Liver (tissue), 3 donors: Measurements from ENCODE around the gene NEK6.

Experiments
- CTCF ChIP-seq: fragments of 150-350 bp; IDR thresholded peaks from 2 replicates; pipeline ENCODE4 v1.5.1; 2017; ENCODE audit warnings: improper control_type of control experiment, low read depth, low read length; ENCODE audit not compliant: missing input control
- EGR1 ChIP-seq, 2 donors: IDR thresholded peaks; 2 replicates each; pipeline ENCODE4 v1.6.1; 2016 to 2018; ENCODE audit warnings: antibody characterized with exemption in 2 of 2, low read depth in 2 of 2
- FOXA1 ChIP-seq: IDR thresholded peaks from 2 replicates; pipeline ENCODE4 v1.6.1; 2016; ENCODE audit warnings: antibody characterized with exemption
- GABPA ChIP-seq, 2 donors: IDR thresholded peaks in 1 of 2; conservative IDR thresholded peaks in 1 of 2; 2 replicates each; pipeline ENCODE4 v1.6.1; 2016; ENCODE audit warnings: antibody characterized with exemption in 2 of 2, mild to moderate bottlenecking in 1 of 2, moderate library complexity in 1 of 2
- JUND ChIP-seq, 2 donors: IDR thresholded peaks; 2 replicates each; pipeline ENCODE4 v1.6.1; 2016; ENCODE audit warnings: antibody characterized with exemption in 2 of 2
- MAX ChIP-seq: IDR thresholded peaks from 2 replicates; pipeline ENCODE4 v1.6.1; 2016; ENCODE audit warnings: antibody characterized with exemption
- NR2F2 ChIP-seq: IDR thresholded peaks from 2 replicates; pipeline ENCODE4 v1.6.1; 2016; ENCODE audit warnings: antibody characterized with exemption
- RAD21 ChIP-seq, 2 donors: IDR thresholded peaks; 2 replicates each; pipeline ENCODE4 v1.6.1; 2016; ENCODE audit warnings: antibody characterized with exemption in 2 of 2, mild to moderate bottlenecking in 2 of 2
- REST ChIP-seq: IDR thresholded peaks from 2 replicates; pipeline ENCODE4 v1.6.1; 2016; ENCODE audit warnings: antibody characterized with exemption, mild to moderate bottlenecking
- RXRA ChIP-seq, 2 donors: IDR thresholded peaks; 2 replicates each; pipeline ENCODE4 v1.6.1; 2017 to 2018; ENCODE audit warnings: antibody characterized with exemption in 2 of 2, mild to moderate bottlenecking in 1 of 2
- SP1 ChIP-seq: IDR thresholded peaks from 2 replicates; pipeline ENCODE4 v1.6.1; 2018; ENCODE audit warnings: antibody characterized with exemption, mild to moderate bottlenecking
- TAF1 ChIP-seq: conservative IDR thresholded peaks from 2 replicates; pipeline ENCODE4 v1.6.1; 2016; ENCODE audit warnings: antibody characterized with exemption, mild to moderate bottlenecking
- YY1 ChIP-seq: IDR thresholded peaks from 2 replicates; pipeline ENCODE4 v1.6.1; 2016; ENCODE audit warnings: antibody characterized with exemption, mild to moderate bottlenecking
- ZBTB33 ChIP-seq: IDR thresholded peaks from 2 replicates; pipeline ENCODE4 v1.6.1; 2016; ENCODE audit warnings: antibody characterized with exemption
- donor health status: healthy.
- donor health status: healthy.

GRCh38 chr9:124337562-124337961 is 79.8 kb downstream of the NEK6 start:
- TF ChIP-seq CTCF (no peak), ZBTB33 (no peak), YY1 (no peak), EGR1 (IDR thresholded peaks at IDR 0.05; ENCODE audit: low read depth in 2 of 2) (no peak), FOXA1 (no peak), RAD21 (IDR thresholded peaks at IDR 0.05) (no peak), REST (no peak), MAX (no peak), SP1 (no peak), JUND (IDR thresholded peaks at IDR 0.05) (no peak), TAF1 (no peak), GABPA (IDR thresholded peaks at IDR 0.05 in 1 of 2, conservative IDR thresholded peaks at IDR 0.05 in 1 of 2) (no peak), RXRA (IDR thresholded peaks at IDR 0.05) (no peak), NR2F2 (no peak)
